CD4-positive, alpha-beta T cell treated with Interleukin-12 subunit alpha and Interleukin-12 subunit beta, for 1 hour (primary cell): ENCODE measurements around the gene C19orf12.

Source experiments
- DNase-seq: peaks from one replicate; pipeline ENCODE4 v3.0.0-alpha.2; 2020

Gene C19orf12

GRCh38 chr19:29694669-29695627, 20.1 kb downstream of the C19orf12 start:
- DNase-seq, result peak; percentile 85

GRCh38 chr19:29694161-29694560, 20.9 kb downstream of the C19orf12 start:
- no peak for DNase-seq

GRCh38 chr19:29690842-29691241, 24.2 kb downstream of the C19orf12 start:
- DNase-seq, result peak; percentile 78

- DNase-seq, result no peak
Measured at GRCh38 chr19:29687897-29688728, 26.9 kb downstream of the C19orf12 start.

- no peak for DNase-seq
Measured at GRCh38 chr19:29687244-29687896, 27.7 kb downstream of the C19orf12 start.

- DNase-seq, result no peak
Measured at GRCh38 chr19:29686285-29686805, 28.7 kb downstream of the C19orf12 start.

GRCh38 chr19:29685326-29685725, 29.7 kb downstream of the C19orf12 start:
- DNase-seq, result no peak

- no peak for DNase-seq
Measured at GRCh38 chr19:29683009-29683408, 32.1 kb downstream of the C19orf12 start.

GRCh38 chr19:29682236-29682895, 32.7 kb downstream of the C19orf12 start:
- no peak for DNase-seq

- DNase-seq, result no peak
Measured at GRCh38 chr19:29681422-29682235, 33.4 kb downstream of the C19orf12 start.

GRCh38 chr19:29680937-29681336, 34.1 kb downstream of the C19orf12 start:
- DNase-seq, result no peak

GRCh38 chr19:29680447-29680846, 34.6 kb downstream of the C19orf12 start:
- DNase-seq, result peak; percentile 83

- no peak for DNase-seq
Measured at GRCh38 chr19:29679598-29680210, 35.4 kb downstream of the C19orf12 start.

- no peak for DNase-seq
Measured at GRCh38 chr19:29678484-29679106, 36.5 kb downstream of the C19orf12 start.

GRCh38 chr19:29677001-29677817, 37.9 kb downstream of the C19orf12 start:
- no peak for DNase-seq

GRCh38 chr19:29676586-29676985, 38.5 kb downstream of the C19orf12 start:
- no peak for DNase-seq

- DNase-seq, result no peak
Measured at GRCh38 chr19:29675650-29676186, 39.3 kb downstream of the C19orf12 start.

GRCh38 chr19:29675120-29675649, 39.9 kb downstream of the C19orf12 start:
- no peak for DNase-seq
